Limb (tissue), 2 donors: Measurements from ENCODE around the gene RPS26.
"Not testable (repeated sequence)": the region's sequence is repeated elsewhere in the genome, so short reads cannot be mapped to it uniquely, and the experiment has no call there.

Source experiments
- DNase-seq, 2 donors: peaks; one replicate each; pipeline ENCODE4 v3.0.0-alpha.2; 2016; ENCODE audit errors: extremely low spot score in 2 of 2

Gene RPS26

GRCh38 chr12:56020423-56021184 lies 21.1 kb upstream of the RPS26 start, which contains the start of gene IKZF4:
Gene IKZF4 (plus strand): TSS chr12:56021043. CDS start chr12:56021494, 451 bp downstream.
- DNase-seq: peak in 1 of 2 donors; percentile 81

- DNase-seq: no peak
Observed at GRCh38 chr12:56021889-56022497, 19.7 kb upstream of the RPS26 start.

GRCh38 chr12:56028511-56029165 lies 13.1 kb upstream of the RPS26 start:
- DNase-seq: no peak

- DNase-seq: no peak
Observed at GRCh38 chr12:56029166-56029519, 12.6 kb upstream of the RPS26 start.

GRCh38 chr12:56029666-56030293 lies 11.9 kb upstream of the RPS26 start:
- peak; percentile 55 to 57 for DNase-seq

- no peak for DNase-seq
Observed at GRCh38 chr12:56031987-56032386, 9.7 kb upstream of the RPS26 start.

GRCh38 chr12:56034586-56035332 lies 7.0 kb upstream of the RPS26 start:
- no peak for DNase-seq

GRCh38 chr12:56037161-56037560 lies 4.6 kb upstream of the RPS26 start:
- no peak for DNase-seq

GRCh38 chr12:56038022-56038655 lies 3.6 kb upstream of the RPS26 start:
- no peak for DNase-seq

GRCh38 chr12:56040151-56040550 lies 1.6 kb upstream of the RPS26 start:
- no peak for DNase-seq

GRCh38 chr12:56040963-56041551 lies 661 bp upstream of the RPS26 start:
- DNase-seq: no peak

- DNase-seq: not testable (repeated sequence)
Observed at GRCh38 chr12:56042430-56042813, 704 bp downstream of the RPS26 start.

- DNase-seq: no peak
Observed at GRCh38 chr12:56042843-56043242, 1.1 kb downstream of the RPS26 start.

GRCh38 chr12:56046027-56046780 lies 4.5 kb downstream of the RPS26 start:
- no peak for DNase-seq

GRCh38 chr12:56053407-56053893 lies 11.7 kb downstream of the RPS26 start:
- DNase-seq: no peak

- not testable (repeated sequence) for DNase-seq
Observed at GRCh38 chr12:56059964-56060363, 18.2 kb downstream of the RPS26 start.

- DNase-seq: no peak
Observed at GRCh38 chr12:56061982-56062381, 20.3 kb downstream of the RPS26 start.

- no peak for DNase-seq
Observed at GRCh38 chr12:56062996-56063395, 21.3 kb downstream of the RPS26 start.

GRCh38 chr12:56071648-56072047 lies 29.9 kb downstream of the RPS26 start:
- DNase-seq: no peak

- DNase-seq: no peak
Observed at GRCh38 chr12:56074396-56074795, 32.7 kb downstream of the RPS26 start.
